ENCODE measurements around the gene ZYX. TPM values are rescaled to one million over a fixed set of nuclear protein-coding genes. Genes with fewer than 3 reads are reported as not detected.

The ZYX gene
- total and polyA plus RNA-seq, 2 donors (not counting 1 experiment from before 2014, with no cell fraction given): 32.3 to 53.8 TPM

GRCh38 chr7:143392875-143393266, 11.7 kb downstream of the ZYX start:
- H3K4me3 ChIP-seq (ENCODE audit: control extremely low read depth in 1 of 5, extremely low read depth in 1 of 5, insufficient read depth in 1 of 5, low read depth in 2 of 5, low read length in 4 of 5): no peak overlapping the region
- intact Hi-C loops (cut with micrococcal nuclease): no loop called here
- H3K79me2 ChIP-seq (ENCODE audit: control insufficient read depth, insufficient read depth, low read length): no peaks in the 10 kb centered on the region
- Mint-ChIP-seq H3K27ac (no peak overlapping the region), H3K9me3 (ENCODE audit: insufficient read depth) (no peaks in the 10 kb centered on the region), H3K27me3 (no peaks in the 10 kb centered on the region), H3K4me3 (no peak overlapping the region), H3K4me1 (no peaks in the 10 kb centered on the region)
- ChIA-PET POLR2A (no interaction called here), CTCF (interaction anchor here (1.0 to 1.3 kb wide), 2 partner anchors 8 to 12 kb away, joined by 3 to 5 read pairs; no protein-coding TSS in a partner anchor)
- H3K4me2 ChIP-seq (replicated peaks; ENCODE audit: low read depth, low read length, poor library complexity, severe bottlenecking): no peak overlapping the region
- no peak overlapping the region for H3K27ac ChIP-seq (ENCODE audit: low read length in 2 of 2)
- DNase-seq: no peak
- no peak overlapping the region for H2AFZ ChIP-seq (ENCODE audit: insufficient read depth, low read depth, low read length, poor library complexity, severe bottlenecking)
- H3K27me3 ChIP-seq (replicated peaks in 1 of 4; ENCODE audit: control extremely low read depth in 1 of 4, control insufficient read depth in 3 of 4, insufficient read depth in 4 of 4, low read length in 3 of 4): no peaks in the 10 kb centered on the region
- no peaks in the 10 kb centered on the region for H4K20me1 ChIP-seq (ENCODE audit: control insufficient read depth, insufficient read depth, low read length, poor library complexity, severe bottlenecking)
- H3K36me3 ChIP-seq (replicated peaks in 1 of 2; ENCODE audit: control extremely low read depth in 1 of 2, control insufficient read depth in 1 of 2, extremely low read depth in 1 of 2, insufficient read depth in 2 of 2, low read length in 1 of 2): peaks cover 0 to 17% of the 10 kb centered on the region in 2 experiments
- WGBS (ENCODE audit: insufficient coverage): 96% methylated on average over 6 of the region's 6 CpGs
- H3K9ac ChIP-seq (ENCODE audit: low read length): no peak overlapping the region
- TF ChIP-seq EZH2 (IDR thresholded peaks at IDR 0.05; ENCODE audit: borderline replicate concordance, insufficient read depth, low read depth, low read length, poor library complexity, severe bottlenecking) (no peak), CTCF (IDR thresholded peaks at IDR 0.05) (no peak)
- H3K4me1 ChIP-seq (ENCODE audit: control insufficient read depth in 2 of 2, insufficient read depth in 2 of 2, low read length in 2 of 2): no peaks in the 10 kb centered on the region
- no peak for ATAC-seq (ENCODE audit: low read depth)
- no peaks in the 10 kb centered on the region for H3K9me3 ChIP-seq (ENCODE audit: control extremely low read depth in 1 of 3, control insufficient read depth in 2 of 3, insufficient read depth in 1 of 3, low read length in 2 of 3)

- CTCF ChIA-PET: interaction anchor here (0.9 to 1.3 kb wide), 3 partner anchors 9 to 153 kb away, joined by 3 to 5 read pairs (median 3); no protein-coding TSS in a partner anchor
Measured at GRCh38 chr7:143393267-143394041, 12.3 kb downstream of the ZYX start.

More at GRCh38 chr7:143393267-143394041, 12.3 kb downstream of the ZYX start:
- Histone ChIP-seq H3K9ac (ENCODE audit: low read length) (no peak overlapping the region), H3K4me3 (ENCODE audit: control extremely low read depth in 1 of 5, extremely low read depth in 1 of 5, insufficient read depth in 1 of 5, low read depth in 2 of 5, low read length in 4 of 5) (no peak overlapping the region), H2AFZ (ENCODE audit: insufficient read depth, low read depth, low read length, poor library complexity, severe bottlenecking) (no peak overlapping the region), H3K27ac (ENCODE audit: low read length in 2 of 2) (no peak overlapping the region), H3K9me3 (ENCODE audit: control extremely low read depth in 1 of 3, control insufficient read depth in 2 of 3, insufficient read depth in 1 of 3, low read length in 2 of 3) (no peaks in the 10 kb centered on the region), H3K79me2 (ENCODE audit: control insufficient read depth, insufficient read depth, low read length) (no peaks in the 10 kb centered on the region), H3K36me3 (replicated peaks in 1 of 2; ENCODE audit: control extremely low read depth in 1 of 2, control insufficient read depth in 1 of 2, extremely low read depth in 1 of 2, insufficient read depth in 2 of 2, low read length in 1 of 2) (peaks cover 0 to 17% of the 10 kb centered on the region in 2 experiments), H3K27me3 (replicated peaks in 1 of 4; ENCODE audit: control extremely low read depth in 1 of 4, control insufficient read depth in 3 of 4, insufficient read depth in 4 of 4, low read length in 3 of 4) (no peaks in the 10 kb centered on the region), H3K4me2 (replicated peaks; ENCODE audit: low read depth, low read length, poor library complexity, severe bottlenecking) (no peak overlapping the region), H4K20me1 (ENCODE audit: control insufficient read depth, insufficient read depth, low read length, poor library complexity, severe bottlenecking) (no peaks in the 10 kb centered on the region), H3K4me1 (ENCODE audit: control insufficient read depth in 2 of 2, insufficient read depth in 2 of 2, low read length in 2 of 2) (no peaks in the 10 kb centered on the region)
- DNase-seq: no peak
- Mint-ChIP-seq H3K4me3 (no peak overlapping the region), H3K27me3 (no peaks in the 10 kb centered on the region), H3K9me3 (ENCODE audit: insufficient read depth) (no peaks in the 10 kb centered on the region), H3K4me1 (no peaks in the 10 kb centered on the region), H3K27ac (no peak overlapping the region)
- 91% methylated on average over 10 of the region's 14 CpGs for WGBS (ENCODE audit: insufficient coverage)
- POLR2A ChIA-PET: no interaction called here
- TF ChIP-seq EZH2 (IDR thresholded peaks at IDR 0.05; ENCODE audit: borderline replicate concordance, insufficient read depth, low read depth, low read length, poor library complexity, severe bottlenecking): no peak
- TF ChIP-seq CTCF (IDR thresholded peaks at IDR 0.05): no peak
- intact Hi-C loops (cut with micrococcal nuclease): no loop called here
- no peak for ATAC-seq (ENCODE audit: low read depth)
